Hematopoietic multipotent progenitor cell treated with erythropoietin and hydrocortisone succinate and interleukin-3 and kit ligand, for 6 days (in vitro differentiated cells): ENCODE results near the gene DHCR24.
A peak's percentile ranks its signal among the peaks of the same experiment; 100 is the strongest.
"Not testable (repeated sequence)": the region's sequence is repeated elsewhere in the genome, so short reads cannot be mapped to it uniquely, and the experiment has no call there.

Experiments used
- DNase-seq: peaks from one replicate; pipeline ENCODE4 v3.0.0-alpha.2; 2015

Gene DHCR24

GRCh38 chr1:54885807-54886723 is 930 bp downstream of the DHCR24 start:
- DNase-seq = peak; percentile 51

GRCh38 chr1:54885237-54885679 is 1.7 kb downstream of the DHCR24 start:
- peak; percentile 23 for DNase-seq

GRCh38 chr1:54884768-54885167 is 2.2 kb downstream of the DHCR24 start:
- no peak for DNase-seq

- peak; percentile 33 for DNase-seq
These were observed 2.8 kb downstream of the DHCR24 start for GRCh38 chr1:54884135-54884586.

GRCh38 chr1:54883349-54884102 is 3.5 kb downstream of the DHCR24 start:
- DNase-seq = no peak

- no peak for DNase-seq
These were observed 4.5 kb downstream of the DHCR24 start for GRCh38 chr1:54882519-54882918.

- not testable (repeated sequence) for DNase-seq
These were observed 5.4 kb downstream of the DHCR24 start for GRCh38 chr1:54881604-54882003.

- no peak for DNase-seq
These were observed 7.1 kb downstream of the DHCR24 start for GRCh38 chr1:54879872-54880271.

- no peak for DNase-seq
These were observed 10.2 kb downstream of the DHCR24 start for GRCh38 chr1:54876814-54877213.

GRCh38 chr1:54875000-54875399 is 12.0 kb downstream of the DHCR24 start:
- DNase-seq = no peak

GRCh38 chr1:54874079-54874830 is 12.7 kb downstream of the DHCR24 start:
- DNase-seq = no peak

- no peak for DNase-seq
These were observed 15.0 kb downstream of the DHCR24 start for GRCh38 chr1:54872036-54872331.

GRCh38 chr1:54871275-54872035 is 15.5 kb downstream of the DHCR24 start:
- no peak for DNase-seq

- no peak for DNase-seq
These were observed 16.1 kb downstream of the DHCR24 start for GRCh38 chr1:54870869-54871268.

- DNase-seq = no peak
These were observed 17.7 kb downstream of the DHCR24 start for GRCh38 chr1:54869173-54869851.

GRCh38 chr1:54867717-54868057 is 19.3 kb downstream of the DHCR24 start:
- DNase-seq = no peak

GRCh38 chr1:54866801-54867716 is 19.9 kb downstream of the DHCR24 start:
- DNase-seq = no peak

GRCh38 chr1:54865238-54866073 is 21.5 kb downstream of the DHCR24 start:
- no peak for DNase-seq

- no peak for DNase-seq
These were observed 22.4 kb downstream of the DHCR24 start for GRCh38 chr1:54864460-54865208.
